ENCODE data around the gene SLIT3.
"Not testable (repeated sequence)": the region's sequence is repeated elsewhere in the genome, so short reads cannot be mapped to it uniquely, and the experiment has no call there.

Gene SLIT3

GRCh38 chr5:168637281-168637680 is 663.7 kb downstream of the SLIT3 start:
- no peak for DNase-seq (ENCODE audit: low read depth)

- DNase-seq (ENCODE audit: low read depth) = not testable (repeated sequence)
Measured at GRCh38 chr5:168630958-168631357, 670.0 kb downstream of the SLIT3 start.

- no peak for DNase-seq (ENCODE audit: low read depth)
Measured at GRCh38 chr5:168624850-168625364, 676.0 kb downstream of the SLIT3 start.

- no peak for DNase-seq (ENCODE audit: low read depth)
Measured at GRCh38 chr5:168620807-168621206, 680.1 kb downstream of the SLIT3 start.

GRCh38 chr5:168614661-168615060 is 686.3 kb downstream of the SLIT3 start:
- DNase-seq (ENCODE audit: low read depth) = no peak

- no peak for DNase-seq (ENCODE audit: low read depth)
Measured at GRCh38 chr5:168613996-168614395, 686.9 kb downstream of the SLIT3 start.

GRCh38 chr5:168613396-168613795 is 687.5 kb downstream of the SLIT3 start:
- no peak for DNase-seq (ENCODE audit: low read depth)

GRCh38 chr5:168612996-168613395 is 687.9 kb downstream of the SLIT3 start:
- DNase-seq (ENCODE audit: low read depth) = no peak

- DNase-seq (ENCODE audit: low read depth) = no peak
Measured at GRCh38 chr5:168612123-168612522, 688.8 kb downstream of the SLIT3 start.

Measured in EH (cell line).